H54 (cell line): ENCODE measurements around the gene KRT8.
A peak's percentile ranks its signal among the peaks of the same experiment; 100 is the strongest.

Experiments used
- DNase-seq: peaks from one replicate; pipeline ENCODE4 v3.0.0; 2011; ENCODE audit warnings: low spot score, mixed read lengths; ENCODE audit not compliant: insufficient read length
- FAIRE-seq: peaks from 3 replicates; lab custom pipeline; 2011; peaks lifted over from hg19 to GRCh38; lab: Jason Lieb, UNC
- POLR2A ChIP-seq: IDR thresholded peaks from 2 replicates; pipeline ENCODE4 v1.6.1; 2011; ENCODE audit warnings: low read depth, mild to moderate bottlenecking, low read length

The KRT8 gene

GRCh38 chr12:52944683-52945388, 40.0 kb upstream of the KRT8 start:
- FAIRE-seq (no peak), DNase-seq (no peak)
- TF ChIP-seq POLR2A = no peak

GRCh38 chr12:52942901-52943181, 38.0 kb upstream of the KRT8 start:
- FAIRE-seq (no peak), DNase-seq (no peak)
- TF ChIP-seq POLR2A = no peak

DNA sequence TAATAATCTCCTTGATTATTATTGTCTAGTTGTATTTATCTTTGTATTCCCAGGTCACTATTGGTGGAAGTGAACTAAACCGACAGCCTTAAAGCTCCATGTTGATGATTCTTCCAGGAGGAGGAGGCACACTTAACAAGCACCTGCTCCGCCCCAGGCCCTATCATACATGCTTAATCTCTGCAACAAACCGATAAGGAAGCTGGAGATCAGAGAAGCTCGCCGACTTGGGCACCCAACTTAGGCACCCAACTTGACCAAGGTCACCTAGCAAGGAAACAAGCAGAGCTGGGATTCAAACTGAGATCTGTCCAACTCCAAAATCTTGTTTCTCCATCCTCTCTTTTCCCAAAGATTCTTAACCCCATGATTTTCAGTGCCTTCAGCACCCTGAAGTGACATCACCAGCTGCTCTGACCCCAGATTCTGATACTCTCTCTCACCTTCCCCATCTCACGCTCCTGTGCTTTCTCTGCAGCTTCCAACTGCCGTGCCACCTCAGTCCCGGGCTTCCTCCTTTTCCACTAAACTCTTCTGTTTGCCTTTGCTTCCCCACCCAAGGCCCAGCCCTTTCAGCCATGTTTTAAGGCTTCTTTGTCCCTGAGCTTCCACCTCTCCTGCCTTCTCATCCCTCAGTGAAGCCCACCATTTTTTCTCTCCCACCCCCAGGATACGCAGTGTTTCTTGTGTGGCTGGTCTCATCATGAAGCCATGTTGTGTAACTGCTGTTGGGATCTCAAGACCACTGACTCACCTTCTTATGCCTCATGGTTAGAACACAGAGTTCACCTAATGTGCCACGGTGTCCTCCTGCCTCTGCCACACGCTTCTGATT, 37.4 kb upstream of the KRT8 start:
- no peak for TF ChIP-seq POLR2A
- FAIRE-seq = no peak
- DNase-seq = no peak

DNA sequence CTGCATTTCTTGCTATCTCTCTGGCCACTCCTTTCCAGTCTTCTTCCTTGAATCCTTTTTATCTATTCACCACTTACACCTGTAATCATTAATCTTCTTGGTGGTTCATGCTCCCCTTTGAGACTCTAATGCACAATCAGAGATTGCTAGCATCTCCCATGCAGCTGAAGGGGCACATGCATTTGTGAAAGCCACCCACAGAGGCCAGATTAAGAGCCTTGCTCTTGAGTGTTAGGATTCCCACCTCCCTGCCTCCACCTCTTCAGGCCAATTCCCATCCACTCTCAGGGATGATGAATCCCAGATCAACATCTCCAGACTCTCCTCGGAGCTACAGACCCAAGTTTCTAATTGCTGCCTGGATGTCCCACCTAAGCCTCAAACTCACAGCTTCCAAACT, 24.7 kb upstream of the KRT8 start:
- DNase-seq (no peak), FAIRE-seq (no peak)
- TF ChIP-seq POLR2A = no peak

DNA sequence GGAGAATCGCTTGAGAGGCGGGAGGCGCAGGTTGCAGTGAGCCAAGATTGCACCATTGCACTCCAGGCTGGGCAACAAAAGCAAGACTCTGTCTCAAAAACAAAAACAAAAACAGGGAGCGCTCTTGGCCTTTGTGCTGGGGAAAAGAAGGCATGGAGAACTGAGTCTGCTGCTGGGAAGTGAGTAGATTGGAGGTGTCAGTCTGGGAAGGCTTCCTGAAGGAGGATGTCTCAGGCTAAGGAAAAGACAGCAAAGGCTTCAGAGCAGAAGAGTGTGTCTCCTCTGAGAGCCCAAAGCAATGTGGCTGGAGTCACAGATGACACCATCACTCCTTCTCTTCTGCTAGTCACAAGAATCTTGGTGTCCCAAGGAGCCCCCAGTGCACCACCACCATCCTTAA, 23.1 kb upstream of the KRT8 start:
- DNase-seq (no peak), FAIRE-seq (no peak)
- TF ChIP-seq POLR2A = no peak

DNA sequence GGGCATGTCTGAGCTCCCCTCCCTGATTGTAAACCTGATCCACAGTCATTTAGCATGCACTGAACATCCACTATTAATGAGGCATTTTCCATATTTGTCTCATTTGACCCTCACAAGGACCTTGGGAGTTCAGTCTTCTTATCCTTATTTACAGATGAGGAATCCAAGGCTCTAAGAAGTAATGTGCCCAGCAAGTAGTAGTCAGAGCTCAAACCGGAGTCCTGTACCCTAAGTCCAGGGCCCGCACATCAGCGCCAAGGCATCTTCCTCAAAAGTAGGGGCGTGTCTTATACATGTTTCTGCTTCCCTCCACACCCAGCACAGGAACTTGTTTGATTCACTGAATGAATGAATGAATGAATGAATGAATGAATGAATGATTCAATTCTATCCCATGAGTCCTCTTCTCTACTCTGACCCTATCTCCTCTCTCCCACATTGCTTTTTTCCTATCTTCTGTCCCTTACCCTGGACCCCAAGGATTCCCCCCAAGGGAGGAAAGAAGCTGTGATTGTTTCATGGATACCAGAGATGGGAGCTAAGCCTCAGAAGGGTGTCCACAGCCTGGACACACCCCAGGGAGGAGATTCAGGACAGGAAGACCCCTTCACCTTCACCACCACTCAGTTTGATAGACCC, 21.8 kb upstream of the KRT8 start:
- no peak for TF ChIP-seq POLR2A
- no peak for FAIRE-seq
- DNase-seq = no peak

GRCh38 chr12:52925717-52926595, 21.1 kb upstream of the KRT8 start:
- no peak for DNase-seq
- no peak for FAIRE-seq
- TF ChIP-seq POLR2A = no peak

GRCh38 chr12:52924764-52925716, 20.2 kb upstream of the KRT8 start:
- TF ChIP-seq POLR2A = no peak
- FAIRE-seq = peak; percentile 68
- no peak for DNase-seq

- DNase-seq (no peak), FAIRE-seq (no peak)
- TF ChIP-seq POLR2A = no peak
Measured at GRCh38 chr12:52921488-52922165, 16.8 kb upstream of the KRT8 start.

- no peak for TF ChIP-seq POLR2A
- no peak for FAIRE-seq
Measured at GRCh38 chr12:52920937-52921336, 16.1 kb upstream of the KRT8 start.

GRCh38 chr12:52918784-52919183, 13.9 kb upstream of the KRT8 start:
- DNase-seq (no peak), FAIRE-seq (no peak)
- no peak for TF ChIP-seq POLR2A

More at GRCh38 chr12:52920937-52921336, 16.1 kb upstream of the KRT8 start:
- DNase-seq = no peak

DNA sequence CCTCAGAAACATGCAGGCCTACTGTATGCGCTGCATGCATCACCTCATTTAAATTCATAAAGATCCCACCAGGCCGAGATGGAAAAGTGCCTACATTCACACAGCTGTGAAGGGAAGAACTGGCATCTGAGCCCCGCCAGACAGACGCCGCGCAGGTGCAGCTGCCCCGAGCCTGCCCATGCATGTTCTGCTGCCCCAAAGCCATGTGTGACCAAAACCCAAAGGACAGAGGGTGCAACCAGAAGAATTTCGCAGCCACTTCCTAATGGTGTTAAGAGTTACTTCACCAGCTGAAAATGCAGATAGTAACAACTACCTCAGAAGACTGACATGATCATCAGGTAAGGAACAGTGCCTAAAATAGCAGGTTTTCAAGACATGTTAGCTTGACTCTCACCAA, 13.5 kb upstream of the KRT8 start:
- FAIRE-seq = no peak
- no peak for TF ChIP-seq POLR2A
- no peak for DNase-seq
